Type B pancreatic cell (in vitro differentiated cells): Measurements from ENCODE around the gene CYSRT1. TPM values are rescaled to one million over a fixed set of nuclear protein-coding genes. Genes with fewer than 3 reads are reported as not detected.

ENCODE experiments used
- DNase-seq: peaks from one replicate; pipeline ENCODE4 v3.0.0; 2021; ENCODE audit warnings: mixed read lengths; ENCODE audit not compliant: unreplicated experiment; ENCODE audit errors: extremely low spot score
- H3K27ac Mint-ChIP-seq: 2 replicates; pipeline ENCODE4 v1.8.0; 2021; ENCODE audit warnings: mild to moderate bottlenecking, mixed read lengths
- H3K27me3 Mint-ChIP-seq: 2 replicates; pipeline ENCODE4 v1.8.0; 2021; ENCODE audit warnings: mixed read lengths
- H3K36me3 Mint-ChIP-seq: 2 replicates; pipeline ENCODE4 v1.8.0; 2021; ENCODE audit warnings: mixed read lengths
- H3K4me1 Mint-ChIP-seq: one replicate; pipeline ENCODE4 v1.8.0; 2021; ENCODE audit warnings: mixed read lengths; ENCODE audit not compliant: unreplicated experiment
- H3K4me3 Mint-ChIP-seq: 2 replicates; pipeline ENCODE4 v1.8.0; 2021; ENCODE audit warnings: mild to moderate bottlenecking, mixed read lengths
- H3K9me3 Mint-ChIP-seq: 2 replicates; pipeline ENCODE4 v1.8.0; 2021; ENCODE audit warnings: mixed read lengths
- total RNA-seq: library from RNA; stranded (reverse); gene quantifications from 2 replicates; pipeline ENCODE4 v1.2.1, GENCODE V29; 2021; ENCODE audit warnings: low replicate concordance
- TF ChIP-seq, protein P1 (sequence below): fragments of 200-600 bp; sonication (generic); conservative IDR thresholded peaks from 2 replicates; pipeline ENCODE4 v1.5.0; 2021; ENCODE audit warnings: antibody characterized with exemption, mild to moderate bottlenecking

Gene CYSRT1
- total RNA-seq, 1 donor from 2014 or later, result 1.5 TPM

DNA sequence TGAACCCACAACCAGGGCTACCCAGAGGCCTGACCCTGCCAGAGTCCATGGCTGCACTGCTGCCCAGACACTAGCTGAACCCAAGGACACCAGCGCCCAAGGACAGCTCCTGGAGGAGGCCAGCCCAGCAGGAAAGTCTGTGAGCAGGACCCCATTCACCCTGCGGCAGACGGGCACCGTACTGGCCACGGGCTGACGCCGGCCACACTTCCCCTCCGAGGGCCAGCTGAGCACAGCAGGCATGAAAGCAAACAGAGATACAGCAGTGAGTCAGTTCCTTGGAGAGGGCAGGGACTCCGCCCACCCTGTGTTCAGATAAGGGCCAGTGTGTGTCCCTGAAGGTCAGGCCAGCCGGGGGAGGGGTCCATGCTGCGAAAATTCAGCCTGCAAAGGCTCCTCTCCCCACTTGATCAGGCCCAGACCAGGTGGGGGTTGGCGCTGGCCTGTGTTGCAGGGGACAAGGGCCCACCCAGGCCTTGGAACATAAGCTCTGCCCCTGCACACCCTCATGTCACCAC is 6.2 kb upstream of the CYSRT1 start:
- Mint-ChIP-seq H3K4me1 (peaks cover 3% of the 10 kb centered on the region), H3K27me3 (no peaks in the 10 kb centered on the region), H3K27ac (peak overlapping the region; percentile 43), H3K9me3 (no peaks in the 10 kb centered on the region), H3K36me3 (no peaks in the 10 kb centered on the region), H3K4me3 (peak overlapping the region; percentile 31)
- DNase-seq, result no peak
- TF ChIP-seq, protein P1, sequence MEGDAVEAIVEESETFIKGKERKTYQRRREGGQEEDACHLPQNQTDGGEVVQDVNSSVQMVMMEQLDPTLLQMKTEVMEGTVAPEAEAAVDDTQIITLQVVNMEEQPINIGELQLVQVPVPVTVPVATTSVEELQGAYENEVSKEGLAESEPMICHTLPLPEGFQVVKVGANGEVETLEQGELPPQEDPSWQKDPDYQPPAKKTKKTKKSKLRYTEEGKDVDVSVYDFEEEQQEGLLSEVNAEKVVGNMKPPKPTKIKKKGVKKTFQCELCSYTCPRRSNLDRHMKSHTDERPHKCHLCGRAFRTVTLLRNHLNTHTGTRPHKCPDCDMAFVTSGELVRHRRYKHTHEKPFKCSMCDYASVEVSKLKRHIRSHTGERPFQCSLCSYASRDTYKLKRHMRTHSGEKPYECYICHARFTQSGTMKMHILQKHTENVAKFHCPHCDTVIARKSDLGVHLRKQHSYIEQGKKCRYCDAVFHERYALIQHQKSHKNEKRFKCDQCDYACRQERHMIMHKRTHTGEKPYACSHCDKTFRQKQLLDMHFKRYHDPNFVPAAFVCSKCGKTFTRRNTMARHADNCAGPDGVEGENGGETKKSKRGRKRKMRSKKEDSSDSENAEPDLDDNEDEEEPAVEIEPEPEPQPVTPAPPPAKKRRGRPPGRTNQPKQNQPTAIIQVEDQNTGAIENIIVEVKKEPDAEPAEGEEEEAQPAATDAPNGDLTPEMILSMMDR, result no peak

DNA sequence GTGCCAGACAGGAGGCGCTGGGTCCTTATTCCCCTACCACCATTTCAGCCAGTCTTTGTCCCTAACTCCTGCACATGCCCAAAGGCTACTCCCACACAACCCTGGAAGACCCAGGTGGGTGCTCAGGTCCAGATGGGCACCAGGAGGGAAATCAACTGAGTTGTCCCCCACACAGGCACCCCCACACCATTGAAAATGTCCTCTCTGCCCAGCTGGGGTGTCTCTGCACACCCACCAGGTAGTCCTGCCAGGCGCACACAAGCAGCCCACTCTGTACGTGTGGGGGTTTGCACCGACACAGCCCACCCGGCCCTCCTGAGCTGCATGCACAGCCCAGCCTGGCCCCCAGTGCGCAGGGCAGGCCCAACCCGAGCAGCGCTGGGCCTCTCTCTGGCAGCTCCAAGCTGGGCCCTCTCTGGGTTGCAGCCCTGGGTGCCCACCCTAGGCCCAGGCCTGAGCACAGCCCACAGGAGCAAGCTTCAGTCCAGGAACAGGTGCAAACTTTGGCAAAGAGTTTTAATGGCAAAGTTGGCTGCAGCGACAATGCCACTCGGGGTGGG is 5.1 kb upstream of the CYSRT1 start:
- DNase-seq, result no peak
- no peak overlapping the region for H3K27ac Mint-ChIP-seq
- peaks cover 3% of the 10 kb centered on the region for H3K4me1 Mint-ChIP-seq
- TF ChIP-seq, protein P1, result no peak
- no peaks in the 10 kb centered on the region for H3K9me3 Mint-ChIP-seq
- peak overlapping the region; percentile 58 for H3K4me3 Mint-ChIP-seq
- no peaks in the 10 kb centered on the region for H3K36me3 Mint-ChIP-seq
- H3K27me3 Mint-ChIP-seq, result no peaks in the 10 kb centered on the region

DNA sequence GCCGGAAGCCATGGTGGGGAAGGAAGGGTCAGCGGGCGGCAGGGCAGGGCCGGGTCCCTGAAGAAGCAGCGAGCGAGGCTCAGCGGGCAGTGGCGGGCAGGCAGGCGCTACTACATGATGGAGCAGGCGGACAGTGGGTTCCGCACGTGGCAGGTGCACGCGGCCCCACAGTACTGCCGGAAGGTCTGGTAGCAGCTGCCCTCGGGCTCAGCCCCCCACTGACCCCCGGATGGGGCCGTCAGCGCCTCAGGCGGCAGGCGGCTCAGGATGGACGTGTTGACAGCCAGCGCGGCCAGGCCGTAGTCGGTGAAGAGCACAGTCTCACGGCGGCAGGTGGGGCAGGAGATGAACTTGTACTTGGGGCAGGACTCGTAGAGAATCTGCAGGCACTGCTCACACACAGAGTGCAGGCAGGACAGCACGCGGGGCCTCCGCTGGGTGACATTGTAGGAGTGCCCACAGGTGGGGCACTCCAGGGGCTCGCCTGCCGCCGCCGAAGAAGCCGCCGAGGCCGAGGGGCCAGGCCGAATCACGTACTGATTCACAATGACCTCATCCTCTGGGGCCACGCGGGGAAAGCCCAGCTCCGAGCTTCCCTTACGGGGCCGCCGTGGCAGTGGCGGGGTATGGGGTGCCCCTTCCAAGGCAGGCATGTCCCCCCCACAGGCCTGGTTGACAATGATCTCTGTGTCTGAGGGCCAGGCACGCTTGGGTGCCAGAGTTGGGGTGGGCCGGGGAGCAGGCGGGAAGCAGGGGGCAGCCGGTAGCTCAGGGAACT is 4.5 kb upstream of the CYSRT1 start:
- H3K27me3 Mint-ChIP-seq, result no peaks in the 10 kb centered on the region

DNA sequence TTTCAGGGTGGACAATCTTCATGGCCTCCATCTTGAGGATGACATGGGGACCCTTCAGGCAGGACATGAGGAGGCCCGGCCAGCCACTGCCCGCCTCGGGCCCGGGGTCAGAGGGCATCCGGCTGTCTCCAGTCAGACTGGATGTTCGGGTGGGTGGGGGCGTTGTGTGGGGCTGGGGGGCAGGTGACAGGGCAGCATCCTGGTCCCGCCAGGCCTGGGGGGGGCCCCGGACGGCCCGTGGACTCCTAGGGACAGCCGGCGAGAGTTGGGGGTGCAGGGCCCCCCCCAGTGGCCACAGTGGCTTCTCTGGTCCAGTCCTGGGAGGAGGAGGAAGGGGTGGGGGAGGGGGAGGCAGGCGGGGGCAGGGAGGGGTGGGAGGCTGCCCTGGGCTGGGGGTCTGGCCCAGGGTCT is 3.9 kb upstream of the CYSRT1 start:
- TF ChIP-seq, protein P1, result no peak
- no peak for DNase-seq
- peaks cover 3% of the 10 kb centered on the region for H3K4me1 Mint-ChIP-seq
- peak overlapping the region; percentile 39 for H3K4me3 Mint-ChIP-seq
- H3K27me3 Mint-ChIP-seq, result no peaks in the 10 kb centered on the region
- H3K36me3 Mint-ChIP-seq, result no peaks in the 10 kb centered on the region
- no peaks in the 10 kb centered on the region for H3K9me3 Mint-ChIP-seq
- no peak overlapping the region for H3K27ac Mint-ChIP-seq

More for the DNA sequence above, 4.5 kb upstream of the CYSRT1 start:
- H3K4me3 Mint-ChIP-seq, result peak overlapping the region; percentile 58
- TF ChIP-seq, protein P1, result no peak
- no peaks in the 10 kb centered on the region for H3K36me3 Mint-ChIP-seq
- no peak for DNase-seq
- H3K27ac Mint-ChIP-seq, result no peak overlapping the region
- no peaks in the 10 kb centered on the region for H3K9me3 Mint-ChIP-seq
- peaks cover 3% of the 10 kb centered on the region for H3K4me1 Mint-ChIP-seq

DNA sequence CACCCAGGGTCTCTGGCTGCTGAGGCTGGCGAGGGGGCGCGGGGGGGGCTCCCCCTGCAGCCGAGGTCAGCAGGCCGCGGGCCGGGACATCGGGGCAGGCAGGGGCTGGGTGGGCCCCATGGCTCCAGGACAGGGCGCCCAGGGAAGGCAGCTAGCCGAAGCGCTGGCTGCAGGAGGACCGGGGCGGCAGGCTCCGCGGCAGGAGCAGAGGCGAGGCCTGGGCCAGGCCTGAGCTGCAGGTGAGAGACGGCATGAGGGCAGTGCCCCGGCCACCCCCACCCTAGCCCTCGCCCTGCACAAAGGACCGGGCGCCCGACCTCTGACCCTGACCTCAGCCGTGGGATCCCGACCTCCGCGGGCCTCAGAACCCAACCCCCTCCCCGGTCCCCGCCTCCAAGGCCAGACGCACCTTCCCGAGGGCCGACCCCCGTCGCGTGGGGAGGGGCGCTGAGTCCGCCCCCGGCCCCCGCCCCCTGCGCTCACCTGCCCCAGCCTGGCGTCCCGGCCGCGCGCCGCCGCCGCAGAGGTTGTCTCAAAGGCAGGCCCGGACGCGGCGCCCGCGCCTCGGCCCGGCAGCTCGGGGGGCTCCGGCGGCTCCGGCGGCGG is 3.4 kb upstream of the CYSRT1 start:
- peaks cover 3% of the 10 kb centered on the region for H3K4me1 Mint-ChIP-seq
- DNase-seq, result no peak
- TF ChIP-seq, protein P1, result no peak
- no peaks in the 10 kb centered on the region for H3K9me3 Mint-ChIP-seq
- H3K27me3 Mint-ChIP-seq, result no peaks in the 10 kb centered on the region
- no peak overlapping the region for H3K4me3 Mint-ChIP-seq
- H3K36me3 Mint-ChIP-seq, result no peaks in the 10 kb centered on the region
- H3K27ac Mint-ChIP-seq, result no peak overlapping the region
